SIG-M5 treated with dmso at 0.1 percent for 504 hours (cell line): Measurements from ENCODE around the gene MEPE.
A peak's percentile ranks its signal among the peaks of the same experiment; 100 is the strongest.

ENCODE experiments used
- DNase-seq: peaks from one replicate; lab custom pipeline; 2025; ENCODE audit not compliant: unreplicated experiment; lab: John Stamatoyannopoulos, UW

The MEPE gene

GRCh38 chr4:87881115-87881514, 48.3 kb downstream of the MEPE start:
- DNase-seq: no peak

GRCh38 chr4:87882321-87882720, 49.6 kb downstream of the MEPE start:
- DNase-seq: no peak

- DNase-seq: no peak
Measured at GRCh38 chr4:87882861-87883260, 50.1 kb downstream of the MEPE start.

GRCh38 chr4:87884976-87885549, 52.3 kb downstream of the MEPE start:
- DNase-seq: no peak

GRCh38 chr4:87886083-87886482, 53.3 kb downstream of the MEPE start:
- no peak for DNase-seq

GRCh38 chr4:87890753-87891152, 58.0 kb downstream of the MEPE start:
- DNase-seq: peak; percentile 24

- DNase-seq: peak; percentile 94
Measured at GRCh38 chr4:87895964-87896621, 63.3 kb downstream of the MEPE start.
